Measurements from ENCODE around the gene CDCA5. TPM values are rescaled to one million over a fixed set of nuclear protein-coding genes. Genes with fewer than 3 reads are reported as not detected.

The CDCA5 gene
- total RNA-seq, 4 donors from 2014 or later, result 0.94 to 27.2 (median 6.4) TPM

- peak overlapping the region in 2 of 4 donors; percentile 58 to 59 for H3K4me3 ChIP-seq
- H3K27me3 ChIP-seq, result no peaks in the 10 kb centered on the region
- TF ChIP-seq CTCF (IDR thresholded peaks at IDR 0.05) (peak in 1 of 6 experiments; percentile 1), POLR2A (IDR thresholded peaks at IDR 0.05) (no peak)
- H3K27ac ChIP-seq, result peak overlapping the region in 3 of 4 donors; percentile 69 to 82 (median 77)
- no peaks in the 10 kb centered on the region for H3K9me3 ChIP-seq
- peaks cover 5 to 40% (median 24%) of the 10 kb centered on the region in 4 donors for H3K4me1 ChIP-seq
- DNase-seq, result peak in 1 of 3 donors; percentile 49
- H3K36me3 ChIP-seq, result peaks cover 0 to 23% (median 0%) of the 10 kb centered on the region in 3 donors
Observed at GRCh38 chr11:65111159-65111743, 27.4 kb upstream of the CDCA5 start.

DNA sequence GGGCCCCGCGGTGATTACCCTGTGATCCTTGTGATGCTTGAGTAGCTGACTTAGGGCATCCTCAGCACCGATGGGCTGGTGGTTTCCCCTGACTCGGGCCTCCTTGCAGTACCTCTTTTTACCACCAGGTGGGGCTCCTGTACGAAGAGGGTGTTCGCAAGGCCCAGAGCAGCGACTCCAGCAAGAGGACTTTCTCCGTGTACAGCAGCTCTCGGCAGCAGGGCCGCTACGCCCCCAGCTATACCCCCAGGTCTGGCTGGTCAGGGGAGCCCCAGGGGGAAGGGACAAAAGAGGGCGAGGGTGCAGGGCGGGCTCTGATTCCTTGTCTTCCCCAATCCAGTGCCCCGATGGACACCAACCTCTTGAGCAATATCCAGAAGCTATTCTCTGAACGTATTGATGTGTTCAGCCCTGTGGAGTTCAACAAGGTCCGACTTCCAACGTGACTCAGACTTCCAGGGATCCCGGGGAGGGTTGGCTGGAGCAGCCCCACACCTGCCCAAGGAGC lies 26.6 kb upstream of the CDCA5 start:
- no peaks in the 10 kb centered on the region for H3K9me3 ChIP-seq
- peaks cover 0 to 30% (median 0%) of the 10 kb centered on the region in 3 donors for H3K36me3 ChIP-seq
- peak overlapping the region; percentile 20 to 82 (median 56) for H3K27ac ChIP-seq
- TF ChIP-seq CTCF (IDR thresholded peaks at IDR 0.05) (peak; percentile 95 to 99 (median 98)), POLR2A (IDR thresholded peaks at IDR 0.05) (no peak)
- H3K4me1 ChIP-seq, result peaks cover 4 to 33% (median 20%) of the 10 kb centered on the region in 4 donors
- H3K27me3 ChIP-seq, result no peaks in the 10 kb centered on the region
- peak; percentile 91 to 96 (median 92) for DNase-seq
- no peak overlapping the region for H3K4me3 ChIP-seq

GRCh38 chr11:65109231-65110198 lies 25.7 kb upstream of the CDCA5 start:
- DNase-seq, result peak in 1 of 3 donors; percentile 48
- Histone ChIP-seq H3K4me3 (no peak overlapping the region), H3K9me3 (no peaks in the 10 kb centered on the region), H3K4me1 (peaks cover 4 to 33% (median 20%) of the 10 kb centered on the region in 4 donors), H3K27me3 (no peaks in the 10 kb centered on the region), H3K27ac (peak overlapping the region in 2 of 4 donors; percentile 77 to 82), H3K36me3 (peaks cover 0 to 36% (median 0%) of the 10 kb centered on the region in 3 donors)
- TF ChIP-seq POLR2A (IDR thresholded peaks at IDR 0.05) (no peak), CTCF (IDR thresholded peaks at IDR 0.05) (no peak)

- H3K27ac ChIP-seq, result no peak overlapping the region
- H3K9me3 ChIP-seq, result no peaks in the 10 kb centered on the region
- peaks cover 0 to 36% (median 0%) of the 10 kb centered on the region in 3 donors for H3K36me3 ChIP-seq
- no peaks in the 10 kb centered on the region for H3K27me3 ChIP-seq
- TF ChIP-seq CTCF (IDR thresholded peaks at IDR 0.05) (no peak), POLR2A (IDR thresholded peaks at IDR 0.05) (no peak)
- DNase-seq, result no peak
- H3K4me3 ChIP-seq, result no peak overlapping the region
- peaks cover 4 to 32% (median 20%) of the 10 kb centered on the region in 4 donors for H3K4me1 ChIP-seq
Observed at GRCh38 chr11:65108469-65109123, 24.8 kb upstream of the CDCA5 start.

All from Peyer's patch (tissue), 4 donors.